Suppressor macrophage treated with lipopolysaccharide for 1 hour (primary cell): Measurements from ENCODE around the gene CACNA1D.

Source experiments
- DNase-seq, 3 donors: peaks; one replicate each; pipeline ENCODE4 v3.0.0-alpha.2; 2020 to 2022

The CACNA1D gene

DNA sequence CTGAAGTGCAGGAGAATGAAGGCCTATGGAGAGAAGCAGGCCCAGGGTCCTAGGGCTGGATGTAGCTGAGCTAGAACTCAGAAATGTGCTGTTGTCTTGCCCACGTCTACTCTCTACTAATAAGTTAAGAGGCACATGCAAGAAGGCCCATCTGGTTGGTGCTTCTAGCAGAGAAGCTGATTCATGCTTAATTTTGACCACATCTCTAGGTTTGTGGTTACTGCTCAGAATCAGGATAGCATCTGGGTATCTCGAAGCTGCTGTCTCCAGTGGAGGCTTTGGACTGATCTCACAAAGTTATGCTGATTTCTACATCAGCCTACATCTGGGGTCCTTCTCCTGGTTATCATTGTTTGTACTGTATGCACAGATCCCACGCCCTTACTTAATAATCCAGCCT is 87.3 kb downstream of the CACNA1D start:
- no peak for DNase-seq

DNA sequence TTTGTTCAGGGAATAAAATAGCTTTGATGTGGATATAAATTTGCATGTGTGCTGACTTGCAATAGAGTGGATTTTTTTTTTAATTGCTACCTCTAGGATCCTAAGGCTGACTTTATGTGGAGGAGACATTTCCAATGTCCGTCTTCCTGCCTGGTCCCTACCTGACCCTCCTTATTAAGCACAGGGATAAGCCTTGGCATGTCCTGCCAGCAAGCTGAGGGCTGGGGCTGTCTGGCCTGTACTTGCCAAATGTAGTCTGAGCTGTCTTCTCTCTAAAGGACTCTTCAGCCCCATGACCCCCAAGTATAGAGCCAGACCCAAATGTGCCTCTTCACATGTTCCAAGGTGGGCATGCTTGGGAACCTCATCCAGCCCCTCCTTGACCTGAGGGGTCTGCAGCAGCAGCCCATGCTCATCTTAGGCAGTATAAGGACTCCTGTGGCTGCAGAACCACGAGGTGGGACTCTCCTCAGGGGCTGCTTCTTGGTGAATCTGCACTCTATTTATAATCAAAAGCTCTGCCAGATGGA is 88.8 kb downstream of the CACNA1D start:
- no peak for DNase-seq

DNA sequence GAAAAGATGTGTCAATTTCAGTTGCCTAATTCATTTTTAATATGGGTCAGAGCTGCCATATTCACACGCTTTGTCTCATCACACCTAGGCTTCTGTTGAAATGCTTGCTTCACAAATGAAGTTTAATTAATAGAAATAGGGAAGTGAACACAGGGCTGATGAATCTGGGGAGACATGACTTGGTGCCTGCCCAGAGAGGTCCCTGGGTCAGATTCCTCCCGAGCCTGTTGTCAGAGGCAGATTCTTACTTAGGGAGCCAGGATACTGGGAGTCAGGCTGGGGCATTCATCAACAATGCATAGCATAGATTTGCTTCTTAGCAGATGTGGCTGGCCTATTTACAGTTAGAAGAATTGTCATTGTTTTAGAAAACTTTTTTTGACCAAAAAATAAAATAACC is 90.6 kb downstream of the CACNA1D start:
- peak; percentile 15 to 22 (median 20) for DNase-seq

DNA sequence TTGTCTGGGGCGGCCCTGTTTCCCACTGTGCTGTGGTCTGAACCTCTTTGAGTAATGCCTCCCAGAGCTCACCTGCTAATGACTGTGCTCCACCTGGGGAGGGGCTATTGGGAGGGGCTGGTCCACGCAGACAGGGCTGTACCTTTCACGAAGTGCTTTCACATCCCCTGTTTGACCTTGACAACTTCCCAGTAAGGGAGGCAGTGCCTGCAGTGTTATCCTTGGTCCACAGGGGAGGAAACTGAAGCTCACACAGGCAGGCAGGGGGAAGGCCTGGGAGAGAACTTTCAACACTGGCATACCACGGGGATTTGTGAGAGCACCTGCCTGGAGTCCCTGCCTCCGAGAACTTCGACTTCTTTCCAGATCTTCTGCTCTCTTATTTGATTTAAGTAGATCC is 91.2 kb downstream of the CACNA1D start:
- no peak for DNase-seq

DNA sequence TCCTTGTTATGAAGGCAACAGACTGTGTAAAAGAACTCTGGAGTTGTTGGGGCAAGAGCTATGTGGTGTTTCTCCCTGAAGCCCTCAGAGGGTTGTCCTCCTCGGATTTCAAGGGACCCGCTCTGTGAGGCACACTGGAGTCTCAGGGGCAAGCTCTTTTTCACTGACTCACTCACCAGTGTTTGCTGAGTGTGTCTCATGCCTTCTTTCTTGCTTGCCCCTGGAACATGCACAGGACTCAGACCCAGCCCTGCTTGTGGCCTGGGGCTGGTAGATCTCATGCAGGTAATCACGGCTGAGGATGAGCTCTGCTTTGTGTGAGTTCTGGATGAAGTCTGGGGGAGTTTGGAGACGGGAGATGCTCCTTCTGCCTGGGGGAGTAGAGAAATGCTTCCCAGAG is 93.7 kb downstream of the CACNA1D start:
- no peak for DNase-seq

DNA sequence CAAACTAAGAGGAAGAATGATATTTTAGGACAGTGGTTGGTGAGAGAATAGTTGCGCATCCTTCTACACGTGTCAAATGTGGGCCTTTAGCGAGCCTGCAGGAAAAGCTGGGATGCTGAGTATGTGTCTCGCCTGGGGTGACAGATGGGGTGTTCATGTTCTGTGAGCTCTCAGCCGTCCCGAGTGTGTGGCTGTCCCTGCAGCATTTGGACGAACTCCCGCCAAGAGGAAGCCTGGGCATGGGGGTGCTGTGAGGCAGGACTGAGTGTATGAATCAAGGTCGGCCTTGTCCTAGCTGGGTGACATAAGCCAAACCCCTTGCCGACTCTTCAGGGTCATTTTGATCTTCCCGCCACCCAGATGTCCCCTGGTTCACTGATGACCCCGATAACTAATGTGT is 94.8 kb downstream of the CACNA1D start:
- no peak for DNase-seq

DNA sequence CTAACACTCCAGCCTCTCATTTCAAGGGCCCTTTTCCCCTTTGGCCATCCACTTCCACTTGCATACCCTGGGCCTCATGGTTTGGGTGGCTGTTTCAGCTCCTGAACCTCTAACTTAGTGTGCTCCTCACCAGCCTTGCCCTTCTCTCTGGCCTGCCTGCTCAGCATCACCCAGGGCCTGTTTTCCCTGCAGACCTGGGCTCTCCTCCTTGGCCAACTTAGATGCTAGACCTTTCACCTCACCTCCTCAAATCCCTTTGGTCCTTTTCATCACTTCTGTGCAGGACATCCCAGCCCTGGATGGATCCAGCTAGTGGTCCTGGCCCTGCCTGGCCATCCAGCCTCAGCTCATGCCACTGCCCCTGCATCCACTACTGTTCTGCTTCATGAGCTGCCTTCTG is 95.4 kb downstream of the CACNA1D start:
- no peak for DNase-seq

DNA sequence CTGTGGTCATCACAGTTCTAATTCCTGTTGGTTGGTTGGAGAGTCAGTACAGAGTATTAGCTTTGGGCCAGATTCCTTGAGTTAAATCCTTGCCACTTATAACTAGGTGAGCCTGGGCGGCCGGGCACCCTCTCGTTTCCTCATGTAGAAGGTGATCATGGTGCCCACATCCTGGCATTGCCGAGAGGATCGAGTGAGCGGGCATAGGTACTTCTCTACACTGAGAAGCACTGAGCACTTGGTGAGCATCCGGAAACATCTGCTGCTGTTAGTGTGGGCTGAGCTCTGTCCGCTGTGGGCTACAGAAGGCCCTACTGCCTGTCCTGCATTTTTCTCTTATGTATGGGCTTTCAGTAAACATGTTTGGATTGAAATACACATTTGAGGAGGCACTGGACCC is 96.2 kb downstream of the CACNA1D start:
- DNase-seq = no peak

DNA sequence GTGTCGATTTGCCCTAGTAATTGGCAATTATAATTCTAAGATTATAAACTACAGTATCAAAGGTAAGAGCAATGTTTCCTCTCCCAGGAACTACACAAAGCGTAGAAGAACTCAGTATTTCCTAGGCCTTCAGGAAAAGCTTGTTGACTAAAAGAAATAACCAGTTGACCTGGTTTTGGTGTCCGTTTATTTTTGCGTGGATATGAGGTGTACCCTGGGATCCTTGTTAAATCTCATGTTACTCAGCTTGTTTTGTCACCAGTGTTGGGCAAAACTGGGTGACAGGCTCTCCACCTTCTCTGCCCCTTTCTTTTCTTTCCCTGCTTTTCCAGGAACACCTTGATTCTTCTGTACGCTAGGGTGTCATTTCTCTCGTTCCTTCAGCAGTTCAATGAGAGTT is 97.2 kb downstream of the CACNA1D start:
- no peak for DNase-seq

DNA sequence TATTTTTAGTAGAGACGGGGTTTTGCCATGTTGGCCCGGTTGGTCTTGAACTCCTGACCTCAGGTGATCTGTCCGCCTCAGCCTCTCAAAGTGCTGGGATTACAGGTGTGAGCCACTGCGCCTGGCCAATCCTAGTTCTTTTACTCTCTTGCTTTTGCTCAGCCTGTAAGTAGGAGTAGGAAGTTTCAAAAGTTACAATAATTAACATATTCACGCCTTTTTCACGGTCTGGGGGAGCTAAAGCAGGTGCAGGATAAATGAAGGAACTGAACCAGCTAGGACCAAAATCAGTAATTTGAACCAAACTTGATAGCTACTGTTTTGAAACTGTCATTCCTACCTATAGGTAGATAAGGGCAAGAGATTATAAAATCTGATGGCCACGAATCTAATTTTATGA is 98.5 kb downstream of the CACNA1D start:
- DNase-seq = no peak

DNA sequence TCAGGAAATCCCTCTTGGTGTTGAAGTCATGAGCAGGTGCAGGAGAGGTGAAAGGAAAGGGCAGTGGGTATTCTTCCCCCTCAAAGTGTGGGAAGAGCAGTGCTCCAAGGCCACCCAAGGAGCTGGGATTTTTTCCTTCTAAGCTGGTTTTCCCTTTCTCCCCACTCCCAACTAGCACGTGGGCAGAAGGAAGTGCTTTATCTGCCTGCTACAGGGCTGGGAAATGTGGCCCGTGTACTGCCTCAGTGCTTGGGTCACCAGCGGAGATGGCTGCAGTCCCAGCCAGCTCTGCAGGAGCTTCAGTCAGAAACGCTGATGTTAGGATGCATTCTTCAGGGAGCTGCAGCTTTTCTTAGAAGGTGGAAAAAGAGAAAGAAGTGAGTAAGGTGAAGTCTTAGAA is 99.2 kb downstream of the CACNA1D start:
- DNase-seq = no peak

DNA sequence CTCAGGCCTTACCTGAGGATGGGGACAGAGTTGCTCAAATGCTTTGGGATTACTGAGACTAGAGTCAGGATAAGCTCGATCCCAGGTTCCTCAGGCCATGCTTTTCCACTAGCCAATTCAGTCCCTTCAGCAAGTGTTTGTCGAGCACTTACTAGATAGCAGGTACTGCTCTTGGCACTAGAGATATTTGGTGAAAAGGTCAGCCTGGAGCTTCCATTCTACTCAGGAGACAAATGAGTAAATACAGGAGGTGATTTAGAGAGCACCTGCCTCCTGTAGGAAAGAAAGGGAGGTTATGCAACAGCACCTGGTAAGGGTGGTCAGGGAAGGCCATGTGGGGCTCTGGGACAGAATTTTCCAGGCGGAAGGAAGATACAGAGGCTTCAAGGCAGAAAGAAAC is 99.9 kb downstream of the CACNA1D start:
- no peak for DNase-seq

DNA sequence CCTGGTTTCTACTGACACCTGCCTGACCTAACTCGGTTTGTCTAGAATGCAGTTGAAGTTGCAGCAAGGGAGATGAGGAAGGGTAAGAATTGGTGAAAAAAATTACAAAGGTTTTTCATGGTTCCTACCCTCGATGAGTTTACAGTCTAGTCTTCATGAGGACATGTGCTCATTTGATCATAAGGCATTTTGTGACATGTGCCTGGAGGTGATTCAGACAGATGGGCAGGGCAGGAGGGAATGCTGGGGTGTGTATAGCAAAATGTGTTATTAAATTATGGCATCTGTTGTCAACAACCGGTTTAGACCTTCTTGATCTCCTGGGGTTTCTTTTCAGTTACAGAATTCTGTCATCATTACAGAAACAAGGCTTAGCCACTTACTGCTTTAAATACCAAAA is 101.2 kb downstream of the CACNA1D start:
- DNase-seq = no peak

DNA sequence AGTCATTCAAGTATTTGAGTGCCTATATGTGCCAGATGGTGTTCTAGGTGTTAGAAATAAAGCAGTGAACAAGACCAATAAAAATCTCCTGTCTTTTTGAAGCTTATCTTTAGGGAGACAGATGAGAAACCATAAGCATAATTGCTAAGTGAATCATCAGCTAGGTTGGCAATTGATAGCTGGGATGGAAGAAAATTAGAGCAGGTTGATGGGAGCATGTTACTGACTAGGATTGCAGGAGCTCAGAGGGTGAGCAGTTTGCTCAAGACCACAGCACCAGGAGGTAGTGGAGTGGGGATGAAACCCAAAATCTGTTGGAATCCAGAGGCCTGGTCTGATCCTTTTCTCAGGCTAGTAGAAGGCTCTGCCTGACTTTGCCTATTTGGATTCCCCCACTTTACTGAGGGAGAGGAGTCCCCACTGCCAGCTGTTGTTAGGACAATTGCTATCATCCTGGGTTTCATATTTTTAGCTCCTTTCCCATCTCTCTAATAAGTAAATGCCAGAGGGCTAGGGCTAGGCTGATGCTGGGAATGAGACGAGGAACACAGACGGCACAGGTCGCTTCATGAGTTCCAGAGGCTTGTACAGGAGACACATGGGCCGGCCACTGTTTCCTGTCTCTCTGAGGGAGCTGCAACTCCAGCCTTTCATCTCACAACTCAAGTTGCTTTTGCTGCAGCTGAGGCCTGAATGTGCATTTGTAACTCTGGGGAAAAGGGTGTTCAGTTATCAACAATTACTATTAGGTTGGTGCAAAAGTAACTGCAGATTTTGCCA is 102.9 kb downstream of the CACNA1D start:
- no peak for DNase-seq

DNA sequence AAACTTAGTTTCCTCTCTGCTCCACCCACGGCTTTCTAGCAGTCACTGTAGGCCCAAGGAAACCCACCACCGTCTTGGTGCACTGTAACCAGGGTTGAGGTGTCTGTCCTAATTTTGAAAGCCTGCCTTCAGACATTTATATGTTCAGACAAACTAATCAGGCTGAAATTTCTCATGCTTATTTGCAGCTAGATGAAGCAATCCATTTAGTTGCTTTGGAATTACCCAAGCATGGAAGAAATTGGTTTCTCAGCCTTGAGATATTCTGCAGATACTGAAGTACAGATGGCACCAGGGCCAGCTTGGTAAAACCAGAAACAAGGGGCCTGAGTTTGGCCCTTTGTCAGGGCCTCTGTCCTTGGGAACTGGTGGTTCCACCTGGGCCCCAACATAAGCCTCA is 105.4 kb downstream of the CACNA1D start:
- DNase-seq = no peak

DNA sequence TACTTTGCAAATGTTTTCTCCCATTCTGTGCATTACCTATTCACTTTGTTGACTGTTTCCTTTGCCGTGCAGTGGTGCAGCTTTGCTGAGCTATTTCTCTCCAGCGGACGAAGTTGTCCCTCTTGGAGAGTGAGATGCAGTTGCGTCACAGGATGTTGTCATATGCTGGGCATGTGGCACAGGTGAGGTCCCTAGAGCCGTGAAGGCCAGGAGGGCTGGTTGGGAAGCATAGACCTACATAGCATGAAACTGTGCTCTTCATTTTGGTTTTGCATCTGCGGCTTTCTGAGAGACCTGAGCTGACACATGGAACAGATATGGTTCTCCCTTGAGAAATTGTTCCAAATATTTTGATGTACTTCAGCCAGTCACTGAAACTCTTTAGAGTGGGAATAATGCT is 108.5 kb downstream of the CACNA1D start:
- no peak for DNase-seq

DNA sequence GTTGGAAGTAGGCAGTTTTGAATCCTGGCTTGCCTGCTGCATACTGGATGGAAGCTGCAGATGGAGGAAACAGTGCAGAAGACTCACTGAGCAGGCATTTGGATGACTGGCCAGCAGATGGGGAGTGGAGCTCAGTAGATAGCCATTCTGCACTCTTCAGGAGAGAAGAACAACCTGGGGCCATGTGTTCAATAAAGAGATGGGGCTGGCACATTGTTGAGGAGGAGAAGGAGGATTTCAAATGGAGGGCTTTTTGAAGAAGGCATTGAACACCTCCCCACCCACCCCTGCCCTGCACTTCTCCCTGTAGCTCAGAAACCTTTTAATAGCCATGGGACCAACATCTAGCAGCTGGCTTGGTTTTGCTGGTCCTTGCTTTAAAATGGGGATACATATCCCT is 109.8 kb downstream of the CACNA1D start:
- no peak for DNase-seq

DNA sequence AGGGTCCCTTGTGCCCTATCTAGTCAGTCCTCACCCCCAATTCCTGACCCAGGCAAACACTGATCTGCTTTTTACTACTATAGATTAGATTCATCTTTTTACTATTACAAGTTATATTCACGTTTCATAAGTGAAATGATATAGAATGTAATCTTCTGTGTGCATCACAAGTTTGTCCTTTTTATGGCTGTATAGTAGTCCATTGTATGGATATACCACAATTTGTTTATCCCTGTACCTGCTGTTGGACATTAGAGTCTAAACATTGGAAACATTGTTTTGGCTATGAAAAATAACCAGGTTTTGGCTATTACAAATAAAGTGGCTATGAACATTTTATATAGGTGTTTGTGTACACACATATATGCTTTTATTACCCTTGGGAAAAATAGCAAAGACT is 112.4 kb downstream of the CACNA1D start:
- no peak for DNase-seq

DNA sequence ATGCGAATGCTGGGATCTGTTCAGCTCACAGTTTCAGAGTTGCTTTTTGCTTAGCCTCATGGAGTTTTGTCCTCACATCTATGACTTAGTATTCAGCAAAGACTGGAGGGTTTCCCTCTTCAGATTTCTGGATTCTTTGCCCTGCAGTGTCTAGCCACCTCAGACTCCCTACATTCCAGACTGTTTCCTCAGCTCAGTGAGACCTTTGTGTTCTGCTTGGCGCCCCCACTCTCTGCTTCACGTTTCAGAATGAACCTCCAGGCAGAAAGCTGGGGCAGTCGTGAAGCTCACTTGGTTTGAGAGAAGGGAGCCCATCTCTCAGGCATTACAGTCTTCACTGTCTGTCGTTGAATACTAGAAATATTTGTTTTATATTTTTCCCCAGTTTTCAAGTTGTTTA is 118.1 kb downstream of the CACNA1D start:
- no peak for DNase-seq

DNA sequence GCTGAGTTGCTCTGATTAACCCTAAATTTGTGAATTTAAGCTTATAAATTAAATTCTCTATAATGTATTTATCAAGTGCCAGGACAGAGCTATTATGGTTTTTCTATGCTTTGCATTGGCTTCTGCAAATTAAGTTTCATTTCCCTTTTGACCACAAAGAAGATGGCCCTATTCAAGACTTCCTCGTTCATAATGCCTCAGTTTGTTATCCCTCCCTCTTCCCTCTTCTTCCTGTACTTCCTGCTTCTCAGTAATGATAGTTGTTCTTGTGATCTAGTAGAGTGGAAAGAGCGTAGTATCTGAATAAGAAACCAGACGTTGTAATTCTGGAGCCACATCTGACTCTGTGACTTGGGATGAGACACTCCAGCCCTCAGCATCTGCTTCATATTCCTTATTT is 118.7 kb downstream of the CACNA1D start:
- peak; percentile 68 to 85 (median 81) for DNase-seq

DNA sequence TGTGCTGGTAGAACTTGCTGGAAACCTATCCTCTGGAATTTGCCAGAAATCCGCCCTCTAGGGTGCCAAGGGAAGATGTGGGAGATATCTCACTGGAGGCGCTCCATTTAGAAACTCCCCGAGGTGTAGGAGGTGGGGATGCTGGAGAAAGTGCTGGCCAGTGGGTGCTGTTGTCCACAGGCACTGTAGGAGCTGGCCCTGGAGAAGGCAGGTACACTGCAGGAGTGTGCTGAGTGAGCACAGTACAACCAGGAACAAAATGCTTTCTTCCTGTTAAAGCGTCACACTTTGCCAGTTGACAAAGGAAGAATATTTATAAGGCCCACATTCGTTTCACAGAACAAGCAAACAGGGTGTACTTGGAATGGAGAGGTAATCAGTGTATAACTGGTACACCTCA is 119.9 kb downstream of the CACNA1D start:
- DNase-seq = no peak

DNA sequence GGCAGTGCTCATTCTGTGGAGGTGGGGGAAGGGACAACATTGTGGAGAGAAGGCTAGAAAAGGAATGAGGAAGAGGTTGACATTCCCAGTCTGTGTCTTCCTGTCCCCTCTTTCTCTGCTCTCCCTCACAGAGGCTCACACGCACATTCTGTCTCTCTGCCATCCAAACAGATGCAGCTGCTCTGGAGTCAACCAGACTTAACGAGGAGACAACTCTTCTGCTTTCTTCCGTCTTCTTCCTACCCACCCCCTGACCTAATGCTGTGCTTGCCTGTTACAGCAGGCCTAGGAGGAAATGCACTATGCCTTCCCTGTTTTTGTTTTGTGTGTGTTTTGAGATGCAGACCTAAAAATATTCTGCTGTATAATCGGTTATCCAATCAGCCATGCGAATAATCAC is 121.9 kb downstream of the CACNA1D start:
- peak; percentile 31 to 53 (median 50) for DNase-seq

DNA sequence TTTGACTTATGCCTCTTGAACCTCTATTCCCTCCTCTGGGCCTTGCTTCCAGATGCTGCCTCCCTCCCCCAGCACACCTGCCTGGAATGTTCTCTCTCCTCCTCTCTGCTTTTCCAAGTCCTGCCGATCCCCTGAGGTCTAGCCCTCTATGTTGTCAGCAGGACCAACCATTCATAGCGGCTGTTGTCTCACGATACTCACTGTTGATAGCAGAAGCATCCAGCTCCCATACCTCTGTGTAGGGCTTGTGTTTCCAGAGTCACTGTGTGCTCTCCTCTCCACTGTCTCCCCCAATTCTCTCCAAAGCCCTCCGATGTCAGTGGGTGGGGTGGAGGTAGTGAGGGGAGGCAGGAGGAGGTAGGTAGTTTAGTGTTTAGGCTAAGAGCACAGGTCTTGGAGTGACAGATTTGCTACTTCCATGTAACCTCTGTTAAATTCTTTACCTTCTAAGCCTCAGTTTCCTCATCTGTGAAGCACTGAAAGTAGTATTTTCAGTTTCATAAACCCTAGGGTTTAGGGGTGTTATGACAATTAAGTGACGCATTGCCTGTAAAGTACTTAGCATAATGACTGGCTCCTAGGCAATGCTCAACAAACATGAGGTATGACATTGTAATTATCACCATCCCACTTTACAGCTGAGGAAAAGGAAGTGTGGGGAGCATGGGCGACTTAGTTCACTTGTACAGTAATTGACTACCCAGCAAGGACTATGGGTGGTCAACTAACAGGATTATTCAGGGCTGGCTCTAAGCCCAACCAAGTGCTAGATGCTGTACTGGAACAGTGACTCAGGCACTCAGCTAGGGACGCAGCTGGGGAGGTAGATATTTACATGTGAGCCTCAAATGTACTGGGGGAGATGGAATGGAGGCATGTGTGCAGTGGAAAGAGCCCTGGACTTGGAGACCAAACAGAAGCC is 122.8 kb downstream of the CACNA1D start:
- DNase-seq = no peak

DNA sequence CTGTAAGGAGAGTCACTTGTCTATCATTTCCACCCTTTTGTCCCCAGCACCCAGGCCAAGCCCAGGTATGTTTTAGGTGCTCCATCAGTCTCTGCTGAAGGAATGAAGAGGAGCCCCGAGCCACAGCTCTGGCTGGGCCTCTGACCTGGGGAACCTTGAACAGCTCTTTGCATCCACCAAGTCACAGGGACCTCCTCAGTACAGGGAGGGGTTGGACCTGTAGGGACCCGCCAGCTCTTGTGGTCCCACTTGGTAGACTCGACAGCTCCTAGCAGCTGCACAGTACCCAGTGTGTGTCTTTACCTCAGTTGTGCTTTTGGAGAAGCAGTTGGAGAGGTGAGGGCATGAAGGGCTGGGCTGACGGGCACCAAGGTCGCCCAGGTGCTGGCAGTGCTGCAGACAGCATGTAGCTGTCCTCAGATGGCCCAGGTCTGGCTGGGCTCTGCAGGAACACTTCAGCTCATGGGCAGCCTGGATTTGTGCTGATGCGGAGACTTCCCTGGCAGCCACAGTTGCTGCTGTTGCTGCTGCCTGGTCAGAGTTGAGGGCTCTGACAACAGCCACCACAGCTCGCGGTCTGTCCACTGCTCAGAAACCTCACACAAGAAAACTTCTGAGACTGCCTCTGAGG is 123.6 kb downstream of the CACNA1D start:
- DNase-seq = no peak
